MG63 (cell line): ENCODE data around the gene MVP. TPM values are rescaled to one million over a fixed set of nuclear protein-coding genes. Genes with fewer than 3 reads are reported as not detected.
"Not testable (repeated sequence)": the region's sequence is repeated elsewhere in the genome, so short reads cannot be mapped to it uniquely, and the experiment has no call there.

Experiments
- DNase-seq: peaks from one replicate; pipeline ENCODE4 v3.0.0-alpha.2; 2020
- H3K27me3 ChIP-seq: fragments of 250-450 bp; sonication (Bioruptor Pico); 2 replicates; pipeline ENCODE4 v1.5.1; 2020; ENCODE audit warnings: mild to moderate bottlenecking, moderate library complexity
- H3K36me3 ChIP-seq: fragments of 250-450 bp; sonication (Bioruptor Pico); 2 replicates; pipeline ENCODE4 v1.5.1; 2020; ENCODE audit warnings: mild to moderate bottlenecking, moderate library complexity
- H3K4me3 ChIP-seq: fragments of 250-450 bp; sonication (Bioruptor Pico); 2 replicates; pipeline ENCODE4 v1.5.1; 2020; ENCODE audit warnings: mild to moderate bottlenecking, moderate library complexity
- H3K9me3 ChIP-seq: fragments of 250-450 bp; sonication (Bioruptor Pico); 2 replicates; pipeline ENCODE4 v1.5.1; 2020; ENCODE audit warnings: mild to moderate bottlenecking, moderate library complexity
- total RNA-seq: library from RNA; depleted of rRNA; stranded (reverse); fragments of >200 nt; shearing (Covaris generic); gene quantifications from 2 replicates; pipeline ENCODE4 v1.2.3, GENCODE V29; 2014; ENCODE audit warnings: low replicate concordance

Gene MVP
- total RNA-seq, 1 experiment from 2014 or later: 147 TPM

- Histone ChIP-seq H3K9me3 (no peaks in the 10 kb centered on the region), H3K4me3 (no peak overlapping the region), H3K36me3 (peaks cover 38% of the 10 kb centered on the region), H3K27me3 (no peaks in the 10 kb centered on the region)
- DNase-seq: peak; percentile 75
These were observed 28.4 kb downstream of the MVP start for GRCh38 chr16:29848420-29849297.

GRCh38 chr16:29849505-29849904 lies 29.2 kb downstream of the MVP start:
- H3K4me3 ChIP-seq: no peak overlapping the region
- DNase-seq: no peak
- no peaks in the 10 kb centered on the region for H3K9me3 ChIP-seq
- H3K27me3 ChIP-seq: no peaks in the 10 kb centered on the region
- H3K36me3 ChIP-seq: peaks cover 34% of the 10 kb centered on the region

GRCh38 chr16:29850998-29851397 lies 30.7 kb downstream of the MVP start:
- Histone ChIP-seq H3K36me3 (peaks cover 22% of the 10 kb centered on the region), H3K27me3 (no peaks in the 10 kb centered on the region), H3K9me3 (no peaks in the 10 kb centered on the region), H3K4me3 (no peak overlapping the region)
- DNase-seq: no peak

GRCh38 chr16:29852654-29853053 lies 32.4 kb downstream of the MVP start:
- H3K36me3 ChIP-seq: peaks cover 8% of the 10 kb centered on the region
- peak; percentile 24 for DNase-seq
- no peaks in the 10 kb centered on the region for H3K27me3 ChIP-seq
- H3K4me3 ChIP-seq: no peak overlapping the region
- no peaks in the 10 kb centered on the region for H3K9me3 ChIP-seq

GRCh38 chr16:29854520-29855100 lies 34.3 kb downstream of the MVP start:
- Histone ChIP-seq H3K27me3 (no peaks in the 10 kb centered on the region), H3K36me3 (peaks cover 15% of the 10 kb centered on the region), H3K9me3 (no peaks in the 10 kb centered on the region), H3K4me3 (no peak overlapping the region)
- no peak for DNase-seq

- H3K4me3 ChIP-seq: no peak overlapping the region
- H3K27me3 ChIP-seq: no peaks in the 10 kb centered on the region
- DNase-seq: peak; percentile 67
- no peaks in the 10 kb centered on the region for H3K9me3 ChIP-seq
- peaks cover 34% of the 10 kb centered on the region for H3K36me3 ChIP-seq
These were observed 37.0 kb downstream of the MVP start for GRCh38 chr16:29857133-29857760.

GRCh38 chr16:29858149-29858849 lies 38.0 kb downstream of the MVP start:
- Histone ChIP-seq H3K36me3 (peaks cover 34% of the 10 kb centered on the region), H3K27me3 (no peaks in the 10 kb centered on the region), H3K4me3 (no peak overlapping the region), H3K9me3 (no peaks in the 10 kb centered on the region)
- DNase-seq: no peak

GRCh38 chr16:29858974-29859373 lies 38.7 kb downstream of the MVP start:
- H3K9me3 ChIP-seq: no peaks in the 10 kb centered on the region
- no peaks in the 10 kb centered on the region for H3K27me3 ChIP-seq
- no peak for DNase-seq
- H3K36me3 ChIP-seq: peaks cover 34% of the 10 kb centered on the region
- H3K4me3 ChIP-seq: no peak overlapping the region

GRCh38 chr16:29860218-29860617 lies 40.0 kb downstream of the MVP start:
- Histone ChIP-seq H3K36me3 (peaks cover 34% of the 10 kb centered on the region), H3K9me3 (no peaks in the 10 kb centered on the region), H3K27me3 (no peaks in the 10 kb centered on the region), H3K4me3 (no peak overlapping the region)
- no peak for DNase-seq

- H3K9me3 ChIP-seq: no peaks in the 10 kb centered on the region
- peak; percentile 33 for DNase-seq
- H3K27me3 ChIP-seq: no peaks in the 10 kb centered on the region
- peaks cover 34% of the 10 kb centered on the region for H3K36me3 ChIP-seq
- H3K4me3 ChIP-seq: peak overlapping the region; percentile 76
These were observed 42.2 kb downstream of the MVP start for GRCh38 chr16:29862383-29862883.

- Histone ChIP-seq H3K4me3 (peak within 1 kb of the TSS; percentile 76), H3K36me3 (peaks cover 34% of the 10 kb centered on the region), H3K9me3 (no peaks in the 10 kb centered on the region), H3K27me3 (no peaks in the 10 kb centered on the region)
- peak; percentile 95 for DNase-seq
These were observed 42.8 kb downstream of the MVP start, which contains the start of gene CDIPT for GRCh38 chr16:29862884-29863668. Gene CDIPT, minus strand, starts transcription at chr16:29863226. Its CDS starts 369 bp downstream, at chr16:29862857.

- Histone ChIP-seq H3K27me3 (no peaks in the 10 kb centered on the region), H3K36me3 (peaks cover 29% of the 10 kb centered on the region), H3K9me3 (no peaks in the 10 kb centered on the region), H3K4me3 (peak overlapping the region; percentile 76)
- DNase-seq: no peak
These were observed 43.4 kb downstream of the MVP start for GRCh38 chr16:29863669-29863984.

GRCh38 chr16:29864205-29864604 lies 43.9 kb downstream of the MVP start:
- peaks cover 23% of the 10 kb centered on the region for H3K36me3 ChIP-seq
- no peak overlapping the region for H3K4me3 ChIP-seq
- no peaks in the 10 kb centered on the region for H3K27me3 ChIP-seq
- no peaks in the 10 kb centered on the region for H3K9me3 ChIP-seq
- DNase-seq: no peak

- no peaks in the 10 kb centered on the region for H3K27me3 ChIP-seq
- DNase-seq: peak; percentile 29
- no peak overlapping the region for H3K4me3 ChIP-seq
- H3K36me3 ChIP-seq: no peaks in the 10 kb centered on the region; the same call in 1 of the 2 replicates
- no peaks in the 10 kb centered on the region for H3K9me3 ChIP-seq
These were observed 48.2 kb downstream of the MVP start for GRCh38 chr16:29868396-29869009.

GRCh38 chr16:29869067-29869466 lies 48.8 kb downstream of the MVP start:
- H3K36me3 ChIP-seq, H3K9me3 ChIP-seq, H3K4me3 ChIP-seq, DNase-seq, H3K27me3 ChIP-seq: not testable (repeated sequence)
